Neuronal stem cell (in vitro differentiated cells): Measurements from ENCODE around the gene ABCB8.

Experiments used
- DNase-seq: peaks from one replicate; pipeline ENCODE4 v3.0.0-alpha.2; 2013; ENCODE audit warnings: low spot score
- H2AFZ ChIP-seq: one replicate; pipeline ENCODE4 v1.6.1; 2013; ENCODE audit warnings: mild to moderate bottlenecking, low read length, inconsistent platforms
- H2AK5ac ChIP-seq: 2 replicates; pipeline ENCODE4 v1.6.1; 2013; ENCODE audit warnings: low read depth, mild to moderate bottlenecking, inconsistent platforms, low read length, moderate library complexity, mixed read lengths
- H2BK120ac ChIP-seq: 2 replicates; pipeline ENCODE4 v1.6.1; 2013; ENCODE audit warnings: low read depth, mild to moderate bottlenecking, inconsistent platforms, low read length, moderate library complexity, mixed read lengths
- H2BK12ac ChIP-seq: one replicate; pipeline ENCODE4 v1.6.1; 2013; ENCODE audit warnings: low read length, inconsistent platforms
- H2BK15ac ChIP-seq: 2 replicates; pipeline ENCODE4 v1.6.1; 2013; ENCODE audit warnings: mild to moderate bottlenecking, low read length, inconsistent platforms, mixed read lengths
- H2BK5ac ChIP-seq: one replicate; pipeline ENCODE4 v1.6.1; 2013; ENCODE audit warnings: inconsistent platforms, mild to moderate bottlenecking, low read length, moderate library complexity
- H3K14ac ChIP-seq: one replicate; pipeline ENCODE4 v1.6.1; 2013; ENCODE audit warnings: low read length, inconsistent platforms
- H3K18ac ChIP-seq: 2 replicates; pipeline ENCODE4 v1.6.1; 2013; ENCODE audit warnings: low read length, inconsistent platforms
- H3K23ac ChIP-seq: 2 replicates; pipeline ENCODE4 v1.6.1; 2013; ENCODE audit warnings: low read depth, mild to moderate bottlenecking, mixed read lengths, low read length, inconsistent platforms; ENCODE audit not compliant: poor library complexity
- H3K27ac ChIP-seq: replicated peaks from 3 replicates; pipeline ENCODE4 v1.5.1; 2013; ENCODE audit warnings: low read length, inconsistent platforms
- H3K27me3 ChIP-seq, 3 experiments: 2 replicates each; pipeline ENCODE4 v1.6.1; 2013; ENCODE audit warnings: low read length in 3 of 3, mild to moderate bottlenecking in 2 of 3, inconsistent platforms in 1 of 3, low read depth in 1 of 3, mixed read lengths in 1 of 3, moderate library complexity in 1 of 3; ENCODE audit not compliant: control insufficient read depth in 3 of 3, insufficient read depth in 3 of 3
- H3K36me3 ChIP-seq, 2 donors: replicated peaks in 1 of 2; 2 replicates each; pipeline ENCODE4 v1.6.1; 2013; ENCODE audit warnings: low read length in 2 of 2; ENCODE audit not compliant: control insufficient read depth in 2 of 2, insufficient read depth in 2 of 2
- H3K4ac ChIP-seq: 2 replicates; pipeline ENCODE4 v1.6.1; 2013; ENCODE audit warnings: inconsistent platforms, mild to moderate bottlenecking, low read length, moderate library complexity
- H3K4me1 ChIP-seq, 2 donors: 1 replicate in 1 of 2; 2 replicates in 1 of 2; pipeline ENCODE4 v1.6.1; 2013; ENCODE audit warnings: low read length in 2 of 2, low read depth in 1 of 2; ENCODE audit not compliant: control insufficient read depth in 2 of 2, insufficient read depth in 1 of 2
- H3K4me2 ChIP-seq: one replicate; pipeline ENCODE4 v1.6.1; 2013; ENCODE audit warnings: mild to moderate bottlenecking, low read length, inconsistent platforms; ENCODE audit not compliant: insufficient read depth, poor library complexity, severe bottlenecking
- H3K4me3 ChIP-seq, 2 donors: 2 replicates each; pipeline ENCODE4 v1.5.1; 2013; ENCODE audit warnings: low read length in 2 of 2, mild to moderate bottlenecking in 2 of 2, inconsistent platforms in 1 of 2, moderate library complexity in 1 of 2
- H3K79me1 ChIP-seq: one replicate; pipeline ENCODE4 v1.6.1; 2013; ENCODE audit warnings: low read depth, mild to moderate bottlenecking, inconsistent platforms, low read length, moderate library complexity
- H3K9ac ChIP-seq: one replicate; pipeline ENCODE4 v1.6.1; 2013; ENCODE audit warnings: mild to moderate bottlenecking, low read depth, low read length, inconsistent platforms; ENCODE audit not compliant: poor library complexity
- H3K9me3 ChIP-seq, 2 donors: replicated peaks in 1 of 2; 2 replicates each; pipeline versions ENCODE3 to v1.6.1; 2013; ENCODE audit warnings: low read length in 2 of 2, mild to moderate bottlenecking in 2 of 2, inconsistent platforms in 1 of 2, low read depth in 1 of 2, mixed read lengths in 1 of 2, moderate library complexity in 1 of 2; ENCODE audit not compliant: control insufficient read depth in 2 of 2, insufficient read depth in 1 of 2
- H4K8ac ChIP-seq: one replicate; pipeline ENCODE4 v1.6.1; 2013; ENCODE audit warnings: low read depth, mild to moderate bottlenecking, inconsistent platforms, low read length, moderate library complexity
- H4K91ac ChIP-seq: one replicate; pipeline ENCODE4 v1.6.1; 2013; ENCODE audit warnings: low read length, low read depth, mild to moderate bottlenecking, inconsistent platforms; ENCODE audit not compliant: poor library complexity
- WGBS, 2 donors: extraction: QIAGEN DNeasy Blood & Tissue Kit; methylation state at CpG; one replicate each; pipeline ENCODE4 v1.1.7; 2013; ENCODE audit warnings: missing lambda C conversion rate in 2 of 2, mixed read lengths in 1 of 2; ENCODE audit not compliant: insufficient read length in 2 of 2, insufficient replicate concordance in 1 of 2; ENCODE audit errors: extremely low coverage in 2 of 2; 5-methylcytosine and 5-hydroxymethylcytosine counted together

The ABCB8 gene

GRCh38 chr7:151065516-151065915 lies 37.3 kb downstream of the ABCB8 start:
- Histone ChIP-seq H2BK12ac (no peak overlapping the region), H2BK5ac (no peak overlapping the region), H3K4me3 (no peak overlapping the region), H4K8ac (no peak overlapping the region), H3K23ac (no peak overlapping the region), H4K91ac (no peak overlapping the region), H3K18ac (no peak overlapping the region), H3K36me3 (peaks cover 37 to 77% of the 10 kb centered on the region in 2 donors), H3K9me3 (no peaks in the 10 kb centered on the region), H3K4me1 (peaks cover 11 to 22% of the 10 kb centered on the region in 2 donors), H2AK5ac (no peak overlapping the region), H3K27ac (no peak overlapping the region), H2AFZ (no peak overlapping the region), H3K27me3 (peaks cover 0 to 17% (median 0%) of the 10 kb centered on the region in 3 experiments), H3K79me1 (peaks cover 2% of the 10 kb centered on the region), H3K14ac (no peak overlapping the region), H2BK15ac (no peak overlapping the region), H3K4ac (no peak overlapping the region), H3K9ac (no peak overlapping the region), H3K4me2 (no peak overlapping the region), H2BK120ac (no peak overlapping the region)
- WGBS, 2 donors = no CpG with 5 or more reads among the region's 14 CpGs
- DNase-seq = no peak

DNA sequence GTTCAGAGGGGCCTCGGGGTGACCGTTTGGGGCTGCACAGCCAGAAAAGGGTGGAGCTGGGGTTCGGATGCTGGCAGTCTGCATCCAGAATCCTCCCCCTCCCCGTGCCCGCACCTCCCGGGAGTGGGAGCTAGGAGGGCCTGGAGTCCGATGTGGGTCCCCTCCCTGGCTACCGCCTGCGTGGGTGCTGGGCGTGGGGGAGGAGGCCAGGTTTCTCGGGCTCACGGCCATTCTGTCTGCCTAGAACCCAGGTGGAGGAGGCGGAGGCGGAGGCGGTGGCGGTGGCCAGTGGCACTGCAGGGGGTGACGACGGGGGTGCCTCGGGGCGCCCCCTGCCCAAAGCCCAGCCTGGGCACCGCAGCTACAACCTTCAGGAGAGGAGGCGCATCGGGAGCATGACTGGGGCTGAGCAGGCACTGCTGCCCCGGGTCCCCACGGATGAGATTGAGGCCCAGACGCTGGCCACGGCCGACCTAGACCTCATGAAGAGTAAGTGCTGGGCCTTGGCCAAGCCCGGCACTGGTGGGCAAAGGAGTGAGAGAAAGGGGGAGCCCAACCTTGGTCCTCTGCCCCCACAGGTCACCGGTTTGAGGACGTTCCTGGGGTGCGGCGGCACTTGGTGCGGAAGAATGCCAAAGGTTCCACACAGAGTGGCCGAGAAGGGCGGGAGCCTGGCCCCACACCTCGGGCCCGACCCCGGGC lies 38.2 kb downstream of the ABCB8 start:
- Histone ChIP-seq H3K18ac (no peak overlapping the region), H2AK5ac (no peak overlapping the region), H4K91ac (no peak overlapping the region), H2BK5ac (no peak overlapping the region), H2BK120ac (no peak overlapping the region), H3K27me3 (peaks cover 0 to 9% (median 0%) of the 10 kb centered on the region in 3 experiments), H3K4ac (no peak overlapping the region), H3K36me3 (peaks cover 43 to 86% of the 10 kb centered on the region in 2 donors), H3K4me2 (no peak overlapping the region), H2BK15ac (no peak overlapping the region), H3K9me3 (no peaks in the 10 kb centered on the region), H3K79me1 (peaks cover 2% of the 10 kb centered on the region), H3K27ac (no peak overlapping the region), H3K23ac (no peak overlapping the region), H4K8ac (no peak overlapping the region), H3K14ac (no peak overlapping the region), H3K4me1 (peaks cover 2 to 13% of the 10 kb centered on the region in 2 donors), H2BK12ac (no peak overlapping the region), H3K4me3 (no peak overlapping the region), H3K9ac (no peak overlapping the region), H2AFZ (no peak overlapping the region)
- WGBS, 2 donors = no CpG with 5 or more reads among the region's 39 CpGs
- no peak for DNase-seq

DNA sequence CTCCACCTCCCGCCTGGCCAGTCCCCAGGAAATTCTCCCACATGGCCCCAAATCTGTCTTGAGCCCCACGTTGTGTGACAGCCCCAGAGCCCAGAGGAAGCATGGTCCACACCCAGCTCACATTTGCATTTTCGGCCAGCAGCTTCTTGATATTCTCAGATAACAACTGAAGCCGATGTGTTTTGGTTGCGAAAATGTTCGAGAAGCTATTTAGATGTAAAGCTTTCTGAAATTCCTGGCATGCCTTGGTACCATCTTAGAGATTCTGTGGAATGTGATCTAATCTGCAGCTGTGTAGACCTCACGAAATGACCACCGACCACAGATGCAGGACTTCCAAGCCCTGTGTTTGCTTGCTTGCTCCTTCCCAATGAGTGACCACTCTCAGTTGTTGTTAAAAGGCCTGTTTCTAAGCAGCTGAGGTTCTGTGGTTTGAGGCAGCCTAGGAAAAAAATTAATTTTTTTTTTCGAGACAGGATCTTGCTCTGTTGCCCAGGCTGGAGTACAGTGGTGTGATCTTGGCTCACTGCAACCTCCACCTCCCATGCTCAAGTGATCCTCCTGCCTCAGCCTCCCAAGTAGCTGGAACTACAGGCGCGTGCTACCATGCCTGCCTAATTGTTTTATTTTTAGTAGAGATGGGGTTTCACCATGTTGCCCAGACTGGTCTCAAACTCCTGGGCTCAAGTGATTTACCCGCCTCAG lies 40.0 kb downstream of the ABCB8 start:
- Histone ChIP-seq H3K4me1 (peaks cover 0 to 2% of the 10 kb centered on the region in 2 donors), H3K27me3 (peaks cover 0 to 2% (median 0%) of the 10 kb centered on the region in 3 experiments), H2BK15ac (no peak overlapping the region), H2AFZ (no peak overlapping the region), H2BK120ac (no peak overlapping the region), H3K36me3 (peaks cover 48 to 93% of the 10 kb centered on the region in 2 donors), H2BK5ac (no peak overlapping the region), H3K4ac (no peak overlapping the region), H3K23ac (no peak overlapping the region), H4K8ac (no peak overlapping the region), H3K9ac (no peak overlapping the region), H4K91ac (no peak overlapping the region), H3K4me2 (no peak overlapping the region), H2AK5ac (no peak overlapping the region), H3K4me3 (no peak overlapping the region), H3K14ac (no peak overlapping the region), H3K27ac (no peak overlapping the region), H3K18ac (no peak overlapping the region), H2BK12ac (no peak overlapping the region), H3K9me3 (no peaks in the 10 kb centered on the region), H3K79me1 (peaks cover 2% of the 10 kb centered on the region)
- WGBS, 2 donors = no CpG with 5 or more reads among the region's 12 CpGs
- no peak for DNase-seq

- peaks cover 51 to 95% of the 10 kb centered on the region in 2 donors for H3K36me3 ChIP-seq
- no peak overlapping the region for H2BK120ac ChIP-seq
- no peak overlapping the region for H3K4ac ChIP-seq
- H2AFZ ChIP-seq = no peak overlapping the region
- no peak overlapping the region for H2AK5ac ChIP-seq
- no CpG with 5 or more reads among the region's 17 CpGs for WGBS, 2 donors
- peak overlapping the region in 1 of 2 donors; percentile 67 for H3K4me3 ChIP-seq
- H3K9me3 ChIP-seq = no peaks in the 10 kb centered on the region
- H4K8ac ChIP-seq = no peak overlapping the region
- no peak overlapping the region for H3K18ac ChIP-seq
- H3K23ac ChIP-seq = peak overlapping the region; percentile 43
- no peak overlapping the region for H3K9ac ChIP-seq
- no peak overlapping the region for H2BK5ac ChIP-seq
- no peak overlapping the region for H3K27ac ChIP-seq
- no peak overlapping the region for H4K91ac ChIP-seq
- no peaks in the 10 kb centered on the region for H3K4me1 ChIP-seq
- H3K14ac ChIP-seq = no peak overlapping the region
- H3K4me2 ChIP-seq = no peak overlapping the region
- no peaks in the 10 kb centered on the region for H3K27me3 ChIP-seq
- H3K79me1 ChIP-seq = no peaks in the 10 kb centered on the region
- no peak for DNase-seq
- no peak overlapping the region for H2BK15ac ChIP-seq
- H2BK12ac ChIP-seq = no peak overlapping the region
Measured at GRCh38 chr7:151069841-151070573, 41.8 kb downstream of the ABCB8 start.
